HG02884 (cell line): Measurements from ENCODE around the gene TTC27.
"Not testable (repeated sequence)": the region's sequence is repeated elsewhere in the genome, so short reads cannot be mapped to it uniquely, and the experiment has no call there.

Experiments
- ATAC-seq: cut with Tn5 transposase; IDR thresholded peaks from one replicate; pipeline ENCODE4 v1.9.1; 2021; ENCODE audit warnings: mild to moderate bottlenecking, moderate library complexity; ENCODE audit not compliant: unreplicated experiment

The TTC27 gene

GRCh38 chr2:32750880-32751279 is 123.0 kb downstream of the TTC27 start:
- ATAC-seq: no peak

- no peak for ATAC-seq
These were observed 124.4 kb downstream of the TTC27 start for GRCh38 chr2:32752205-32752604.

- ATAC-seq: no peak
These were observed 125.1 kb downstream of the TTC27 start for GRCh38 chr2:32752952-32753351.

- not testable (repeated sequence) for ATAC-seq
These were observed 126.8 kb downstream of the TTC27 start for GRCh38 chr2:32754676-32755075.

- no peak for ATAC-seq
These were observed 127.8 kb downstream of the TTC27 start for GRCh38 chr2:32755666-32756065.

- ATAC-seq: no peak
These were observed 128.4 kb downstream of the TTC27 start for GRCh38 chr2:32756074-32756727.

GRCh38 chr2:32758232-32758631 is 130.4 kb downstream of the TTC27 start:
- no peak for ATAC-seq

GRCh38 chr2:32760628-32761027 is 132.8 kb downstream of the TTC27 start:
- no peak for ATAC-seq

- ATAC-seq: no peak
These were observed 140.7 kb downstream of the TTC27 start for GRCh38 chr2:32768387-32769174.

- no peak for ATAC-seq
These were observed 142.5 kb downstream of the TTC27 start for GRCh38 chr2:32770360-32770759.

GRCh38 chr2:32772638-32773447 is 145.0 kb downstream of the TTC27 start:
- no peak for ATAC-seq

- no peak for ATAC-seq
These were observed 145.6 kb downstream of the TTC27 start for GRCh38 chr2:32773448-32773808.

GRCh38 chr2:32775954-32776353 is 148.1 kb downstream of the TTC27 start:
- ATAC-seq: no peak

- no peak for ATAC-seq
These were observed 149.9 kb downstream of the TTC27 start for GRCh38 chr2:32777714-32778113.

- no peak for ATAC-seq
These were observed 153.1 kb downstream of the TTC27 start for GRCh38 chr2:32780961-32781360.

GRCh38 chr2:32783469-32783868 is 155.6 kb downstream of the TTC27 start:
- no peak for ATAC-seq

- ATAC-seq: no peak
These were observed 156.1 kb downstream of the TTC27 start for GRCh38 chr2:32783933-32784332.

GRCh38 chr2:32787207-32787606 is 159.4 kb downstream of the TTC27 start:
- no peak for ATAC-seq

- no peak for ATAC-seq
These were observed 160.3 kb downstream of the TTC27 start for GRCh38 chr2:32788114-32788513.

GRCh38 chr2:32792416-32792815 is 164.6 kb downstream of the TTC27 start:
- no peak for ATAC-seq

GRCh38 chr2:32798829-32799228 is 171.0 kb downstream of the TTC27 start:
- no peak for ATAC-seq

GRCh38 chr2:32801741-32802140 is 173.9 kb downstream of the TTC27 start:
- ATAC-seq: no peak
